Iris pigment epithelial cell (primary cell): ENCODE measurements around the gene PIP5KL1.
A peak's percentile ranks its signal among the peaks of the same experiment; 100 is the strongest.

Experiments used
- DNase-seq: peaks from one replicate; pipeline ENCODE4 v3.0.0-alpha.2; 2011; ENCODE audit warnings: low read depth

The PIP5KL1 gene

DNA sequence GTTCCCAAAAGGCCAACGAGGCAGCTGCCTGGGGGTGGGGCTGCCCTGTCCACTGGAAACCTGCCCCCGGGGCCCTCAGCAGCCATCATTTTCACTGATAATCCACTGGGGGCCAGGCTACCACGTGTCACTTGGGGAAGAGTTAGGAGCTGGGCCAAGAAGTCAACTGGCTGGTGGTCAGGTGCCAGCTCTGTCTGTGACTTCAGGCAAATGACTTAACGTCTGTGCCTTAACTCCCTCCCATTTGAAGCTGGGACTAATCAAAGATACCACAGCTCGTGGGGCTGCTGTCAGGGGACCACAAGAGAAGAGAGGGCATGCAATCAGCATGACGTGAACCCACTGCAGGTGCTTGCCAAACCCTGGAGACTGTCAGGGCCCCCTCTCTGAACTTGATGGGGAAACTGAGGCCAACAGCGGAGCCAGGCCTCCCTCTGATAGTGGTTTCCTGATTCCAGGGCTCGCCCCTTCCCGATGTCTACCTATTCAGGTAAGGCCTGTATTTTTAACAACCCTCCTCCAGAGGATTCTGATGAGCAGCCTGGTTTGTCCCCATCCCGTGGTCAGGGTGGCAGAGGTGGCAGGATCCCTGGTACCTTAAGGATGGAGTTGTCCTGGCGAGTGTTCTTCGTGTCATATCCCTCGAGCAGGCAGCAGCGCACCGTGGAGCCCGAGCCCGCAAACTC is 19.4 kb upstream of the PIP5KL1 start:
- no peak for DNase-seq

- DNase-seq = no peak
These were observed 17.5 kb upstream of the PIP5KL1 start for GRCh38 chr9:127947841-127948710.

DNA sequence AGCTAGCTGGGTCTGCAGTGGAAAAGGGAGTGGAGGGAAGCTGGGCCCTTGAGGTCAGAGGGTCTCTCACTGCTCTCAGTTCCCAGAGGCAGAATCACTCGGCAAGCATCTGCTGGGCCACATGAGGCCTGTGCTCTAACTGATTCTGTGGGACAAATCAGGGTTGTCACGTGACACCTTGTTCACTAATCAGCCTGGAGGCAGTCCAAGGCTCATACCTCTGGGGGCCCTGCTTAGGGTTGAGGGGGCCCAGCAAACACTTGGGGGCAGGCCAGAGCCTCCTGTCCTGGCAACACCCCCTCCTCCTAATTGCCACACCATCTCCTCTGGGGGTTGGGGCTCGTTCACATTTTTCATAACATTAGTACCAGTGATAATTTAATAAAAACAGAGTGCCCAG is 16.2 kb upstream of the PIP5KL1 start:
- no peak for DNase-seq

DNA sequence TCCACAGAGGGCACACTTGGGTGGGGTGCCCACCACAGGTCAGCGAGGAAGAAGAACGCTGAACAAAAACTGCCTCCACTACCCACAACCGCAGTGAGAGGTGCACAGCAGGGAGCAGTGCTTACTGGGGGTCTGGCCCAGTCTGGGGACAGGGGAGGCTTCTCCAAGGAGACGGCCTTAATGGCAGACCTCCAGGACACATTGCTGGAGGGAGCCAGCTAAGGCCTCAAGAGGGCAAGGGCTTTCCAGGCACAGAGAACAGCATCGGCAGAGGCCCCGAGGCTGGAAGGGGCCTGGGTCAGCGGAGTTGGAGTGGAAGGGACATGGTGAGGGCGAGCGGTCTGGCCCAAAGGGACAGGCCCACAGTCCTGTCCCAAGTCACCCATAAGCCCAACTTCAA is 15.4 kb upstream of the PIP5KL1 start:
- DNase-seq = no peak

DNA sequence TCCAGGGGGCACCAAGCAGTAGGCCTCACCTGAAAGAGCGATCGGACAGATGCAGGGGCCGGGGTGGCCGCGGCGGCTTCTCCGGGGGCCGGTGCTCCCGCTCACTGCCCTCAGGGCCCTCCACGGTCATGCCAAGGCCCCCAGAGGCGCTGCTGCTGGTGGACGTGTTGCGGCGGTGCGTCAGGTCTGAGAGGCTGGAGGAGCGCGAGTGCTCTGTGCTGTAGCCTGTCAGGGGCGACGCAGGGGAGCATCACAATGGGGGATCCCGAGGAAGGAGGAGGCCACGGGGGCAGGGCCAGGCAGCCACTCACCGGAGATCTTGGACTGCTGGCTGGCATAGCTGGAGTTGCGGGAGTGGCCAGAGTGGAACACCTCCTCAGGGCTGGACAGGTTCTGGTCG is 14.8 kb upstream of the PIP5KL1 start:
- no peak for DNase-seq

- DNase-seq = no peak
These were observed 14.1 kb upstream of the PIP5KL1 start for GRCh38 chr9:127944586-127945218.

DNA sequence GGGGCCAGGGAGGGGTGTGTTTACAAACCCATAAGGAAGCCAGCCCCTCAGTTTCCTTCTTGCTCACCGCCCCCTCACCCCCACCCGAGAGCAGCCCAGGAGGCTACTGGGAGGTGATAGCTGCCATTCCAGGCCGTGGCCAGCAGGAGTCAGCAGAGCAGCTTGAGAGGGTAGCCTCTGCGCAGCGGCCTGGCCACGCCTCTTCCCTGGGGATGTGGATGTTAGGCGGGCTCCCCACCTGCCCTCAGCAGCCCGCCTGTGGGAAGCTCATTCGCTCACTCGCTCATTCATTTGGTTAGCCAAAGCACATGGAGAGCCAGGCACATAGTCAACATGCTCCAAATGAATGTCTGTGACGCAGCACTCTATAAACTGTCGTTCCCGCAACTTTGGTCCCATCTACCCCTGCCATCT is 13.2 kb upstream of the PIP5KL1 start:
- peak; percentile 65 for DNase-seq

GRCh38 chr9:127943011-127943662 is 12.6 kb upstream of the PIP5KL1 start:
- DNase-seq = no peak

- DNase-seq = peak; percentile 61
These were observed 11.8 kb upstream of the PIP5KL1 start for GRCh38 chr9:127942216-127943010.

DNA sequence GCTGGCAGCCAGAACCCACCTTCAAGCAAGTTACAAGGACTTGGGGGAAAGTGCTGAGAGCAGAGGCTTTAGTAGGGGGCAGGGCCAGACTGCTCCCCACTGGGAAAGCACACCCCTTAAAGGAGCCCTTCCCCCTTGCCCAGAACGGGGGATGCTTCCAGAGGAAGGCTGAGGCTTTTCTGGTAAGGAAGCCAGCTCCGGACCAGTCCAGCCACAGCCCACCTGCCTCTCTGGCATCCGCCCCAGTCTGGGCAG is 11.3 kb upstream of the PIP5KL1 start:
- no peak for DNase-seq

- no peak for DNase-seq
These were observed 10.7 kb upstream of the PIP5KL1 start for GRCh38 chr9:127941062-127941960.

DNA sequence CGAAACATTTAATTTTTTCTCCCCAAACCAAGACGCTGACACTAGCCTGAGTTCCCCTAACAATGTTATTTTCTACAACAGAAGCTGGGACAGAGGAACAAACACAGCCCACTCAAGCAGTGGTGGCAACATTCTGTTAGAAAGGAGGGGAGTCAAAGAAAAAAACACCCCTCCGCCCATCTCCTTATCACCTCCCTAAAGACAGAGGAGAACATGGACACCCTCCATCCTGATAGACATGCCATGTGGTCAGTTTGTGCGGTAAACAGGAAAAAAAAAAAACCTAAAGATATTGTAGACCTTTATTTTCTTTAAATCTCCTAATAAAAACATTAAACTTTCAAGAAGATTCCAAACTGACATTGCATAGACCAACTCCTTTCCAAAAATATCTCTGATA is 10.0 kb upstream of the PIP5KL1 start:
- DNase-seq = no peak

DNA sequence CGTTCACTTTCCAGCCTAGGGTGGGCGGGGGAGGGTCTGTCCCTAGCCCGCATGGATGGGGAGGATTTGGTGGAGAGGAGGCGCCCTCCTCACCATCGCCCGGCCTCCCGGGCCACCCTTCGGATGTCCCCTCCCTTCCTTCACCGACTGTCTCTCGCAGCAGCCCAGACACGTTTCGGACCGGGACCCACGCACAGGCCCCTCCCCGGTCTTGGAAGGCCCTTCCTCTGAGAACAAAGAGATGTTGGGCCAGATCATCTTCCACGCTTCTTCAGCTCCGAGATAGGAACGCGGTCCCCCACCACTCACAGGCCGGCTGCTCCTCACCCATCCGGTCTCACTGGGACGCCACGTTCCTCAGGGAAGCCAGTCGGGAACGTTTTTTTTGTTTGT is 7.7 kb upstream of the PIP5KL1 start:
- DNase-seq = no peak

DNA sequence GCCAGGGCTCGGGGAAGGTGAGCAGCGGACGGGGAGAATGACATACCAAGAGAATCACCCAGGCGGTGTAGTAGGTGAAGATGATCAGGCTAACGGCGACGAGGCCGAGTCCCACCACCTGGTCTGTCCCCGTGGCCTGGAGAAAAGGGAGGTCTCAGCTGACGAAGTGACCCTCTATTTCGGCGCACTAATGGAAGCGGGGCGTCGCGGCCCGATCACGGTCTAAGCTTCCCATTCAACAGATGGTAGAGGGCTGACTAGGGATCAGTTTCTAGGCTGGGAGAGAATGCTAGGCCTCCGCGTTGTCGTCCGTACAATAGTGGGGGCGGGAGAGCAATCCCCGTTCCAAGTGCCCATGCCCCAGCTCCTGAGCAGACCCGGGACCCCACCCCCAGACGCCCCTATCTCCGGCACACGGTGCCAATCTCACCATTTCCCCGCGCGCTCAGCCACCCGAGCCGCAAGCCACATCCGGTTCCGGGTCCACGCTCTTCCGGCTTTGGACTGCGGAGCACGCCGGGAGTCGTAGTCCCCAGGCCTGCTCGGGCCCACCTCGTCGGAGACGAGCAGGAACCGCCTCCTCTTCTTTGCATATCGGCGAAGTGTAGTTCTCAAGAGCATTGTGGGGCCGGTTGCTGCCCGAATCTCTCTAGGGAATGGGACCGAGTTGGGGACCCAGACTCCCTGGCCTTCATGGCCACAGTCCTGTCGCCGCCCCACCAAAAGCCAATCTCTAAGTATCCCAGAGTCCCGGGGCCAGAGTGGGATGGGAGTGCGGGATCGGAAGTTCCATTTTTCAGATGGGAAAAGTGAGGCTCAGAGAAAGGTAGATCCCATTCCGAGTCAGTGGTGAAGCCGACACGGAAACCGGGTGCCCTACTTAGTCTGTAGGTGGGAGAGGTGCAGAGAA is 7.1 kb upstream of the PIP5KL1 start, which contains the start of gene DPM2:
Gene DPM2 (minus strand): TSS at position 467 of the 910 bp plus-strand sequence. CDS start 34 bp downstream, at position 433.
- peak; percentile 91 for DNase-seq

DNA sequence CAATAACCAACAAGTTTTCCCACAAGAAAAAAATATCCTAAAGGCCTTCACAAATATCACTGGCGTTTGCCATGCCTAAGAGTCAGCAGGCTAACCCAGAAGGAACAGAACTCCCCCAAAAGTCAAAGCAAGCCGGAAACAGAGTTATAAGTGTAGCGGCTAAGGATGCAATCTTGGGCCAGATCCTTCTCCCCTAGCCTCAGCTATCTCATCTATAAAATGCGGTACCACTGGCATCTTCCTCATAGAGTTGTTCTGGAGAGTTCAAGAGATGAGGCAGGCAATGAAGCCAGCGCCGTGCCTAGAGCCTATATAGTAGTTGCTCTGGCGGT is 6.4 kb upstream of the PIP5KL1 start:
- no peak for DNase-seq

GRCh38 chr9:127936347-127936852 is 5.8 kb upstream of the PIP5KL1 start:
- DNase-seq = no peak

DNA sequence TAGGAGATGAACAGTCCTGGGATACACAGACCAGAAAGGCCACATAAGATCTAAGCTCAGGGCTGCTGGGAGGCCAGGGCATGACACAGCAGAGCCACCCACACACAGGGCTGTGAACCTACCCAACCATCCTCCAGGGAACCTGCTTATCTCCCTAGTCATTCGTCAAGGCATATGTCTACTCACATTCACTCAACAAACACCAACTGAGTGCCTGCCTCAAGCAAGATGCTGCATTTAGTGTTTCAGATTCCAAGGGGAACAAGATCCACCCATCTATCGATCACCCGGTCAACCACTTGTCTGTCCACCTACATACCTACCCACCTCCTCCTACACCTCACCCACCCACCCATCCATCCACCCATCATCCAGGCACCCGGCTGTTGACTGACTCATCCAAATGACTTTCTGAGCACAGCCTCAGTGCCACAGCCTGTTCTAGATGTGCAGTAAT is 5.2 kb upstream of the PIP5KL1 start:
- DNase-seq = peak; percentile 46

DNA sequence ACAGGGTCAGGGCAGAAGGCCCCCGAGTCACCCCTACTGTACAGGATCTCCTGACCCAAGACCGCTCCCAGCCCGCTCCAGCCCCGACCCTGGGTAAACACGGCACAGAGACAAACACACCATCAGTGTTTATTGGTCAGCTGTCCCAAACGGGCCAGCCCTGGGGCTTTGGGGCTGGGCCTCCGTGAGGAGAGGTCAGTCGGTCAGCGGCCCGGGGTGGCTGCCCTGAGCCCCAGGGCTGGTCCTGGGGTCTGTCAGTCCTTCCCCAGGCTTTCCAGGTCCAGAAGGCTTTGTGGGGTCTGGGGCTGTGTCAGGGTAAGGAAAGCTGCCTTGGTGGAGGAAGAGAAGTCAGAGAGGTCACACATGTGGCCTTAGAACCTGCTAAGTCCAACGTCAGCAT is 4.4 kb upstream of the PIP5KL1 start:
- DNase-seq = no peak

DNA sequence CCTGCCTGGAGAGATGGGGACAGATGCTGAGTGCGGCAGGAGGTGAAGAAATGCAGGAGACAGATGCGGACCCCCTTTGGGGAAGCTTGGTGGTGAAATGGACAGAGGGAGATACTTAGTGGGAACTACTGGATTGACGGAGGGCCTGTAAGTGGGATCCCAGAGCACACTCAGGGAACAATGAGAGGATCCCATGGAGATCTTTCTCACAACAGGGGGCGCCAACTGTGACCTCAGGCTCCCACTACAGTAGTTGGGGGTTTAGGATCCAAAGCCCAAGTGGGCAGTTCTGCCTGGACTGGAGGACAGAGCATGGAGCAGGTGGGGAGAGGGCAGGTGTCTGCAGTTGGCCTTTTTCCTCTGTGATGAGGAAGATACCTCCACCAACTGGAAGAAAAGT is 3.7 kb upstream of the PIP5KL1 start:
- DNase-seq = no peak
